NB4 (cell line): ENCODE data around the gene TEF.

Experiments used
- POLR2A ChIP-seq: IDR thresholded peaks from 2 replicates; pipeline ENCODE4 v1.6.1; 2011; ENCODE audit warnings: mild to moderate bottlenecking; ENCODE audit not compliant: insufficient read length; ENCODE audit errors: extremely low read depth
- TF ChIP-seq, protein P1 (sequence below): IDR thresholded peaks from one replicate; pipeline ENCODE4 v1.5.1; 2012; ENCODE audit warnings: low read depth, low read length

DNA sequence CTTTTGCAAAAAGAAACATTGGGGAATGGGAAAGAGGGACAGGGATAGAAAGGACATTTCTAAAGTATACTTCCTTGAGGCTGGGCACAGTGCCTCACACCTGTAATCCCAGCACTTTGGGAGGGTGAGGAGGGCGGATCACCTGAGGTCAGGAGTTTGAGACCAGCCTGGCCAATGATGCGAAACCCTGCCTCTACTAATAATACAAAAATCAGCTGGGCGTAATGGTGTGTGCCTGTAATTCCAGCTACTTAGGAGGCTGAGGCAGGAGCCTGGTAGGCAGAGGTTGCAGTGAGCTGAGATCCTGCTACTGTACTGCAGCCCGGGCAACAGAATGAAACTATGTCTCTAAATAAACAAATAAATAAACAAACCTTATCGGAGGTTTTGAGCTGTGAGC lies 16.3 kb upstream of the TEF start:
- TF ChIP-seq, protein P1, sequence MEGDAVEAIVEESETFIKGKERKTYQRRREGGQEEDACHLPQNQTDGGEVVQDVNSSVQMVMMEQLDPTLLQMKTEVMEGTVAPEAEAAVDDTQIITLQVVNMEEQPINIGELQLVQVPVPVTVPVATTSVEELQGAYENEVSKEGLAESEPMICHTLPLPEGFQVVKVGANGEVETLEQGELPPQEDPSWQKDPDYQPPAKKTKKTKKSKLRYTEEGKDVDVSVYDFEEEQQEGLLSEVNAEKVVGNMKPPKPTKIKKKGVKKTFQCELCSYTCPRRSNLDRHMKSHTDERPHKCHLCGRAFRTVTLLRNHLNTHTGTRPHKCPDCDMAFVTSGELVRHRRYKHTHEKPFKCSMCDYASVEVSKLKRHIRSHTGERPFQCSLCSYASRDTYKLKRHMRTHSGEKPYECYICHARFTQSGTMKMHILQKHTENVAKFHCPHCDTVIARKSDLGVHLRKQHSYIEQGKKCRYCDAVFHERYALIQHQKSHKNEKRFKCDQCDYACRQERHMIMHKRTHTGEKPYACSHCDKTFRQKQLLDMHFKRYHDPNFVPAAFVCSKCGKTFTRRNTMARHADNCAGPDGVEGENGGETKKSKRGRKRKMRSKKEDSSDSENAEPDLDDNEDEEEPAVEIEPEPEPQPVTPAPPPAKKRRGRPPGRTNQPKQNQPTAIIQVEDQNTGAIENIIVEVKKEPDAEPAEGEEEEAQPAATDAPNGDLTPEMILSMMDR = no peak
- no peak for TF ChIP-seq POLR2A
